GM19099 (cell line): Measurements from ENCODE around the gene PKD2.

Experiments
- POLR2A ChIP-seq: IDR thresholded peaks from 3 replicates; pipeline ENCODE4 v1.6.1; 2011; ENCODE audit warnings: low read depth; ENCODE audit not compliant: insufficient read length; ENCODE audit errors: extremely low read depth

The PKD2 gene

DNA sequence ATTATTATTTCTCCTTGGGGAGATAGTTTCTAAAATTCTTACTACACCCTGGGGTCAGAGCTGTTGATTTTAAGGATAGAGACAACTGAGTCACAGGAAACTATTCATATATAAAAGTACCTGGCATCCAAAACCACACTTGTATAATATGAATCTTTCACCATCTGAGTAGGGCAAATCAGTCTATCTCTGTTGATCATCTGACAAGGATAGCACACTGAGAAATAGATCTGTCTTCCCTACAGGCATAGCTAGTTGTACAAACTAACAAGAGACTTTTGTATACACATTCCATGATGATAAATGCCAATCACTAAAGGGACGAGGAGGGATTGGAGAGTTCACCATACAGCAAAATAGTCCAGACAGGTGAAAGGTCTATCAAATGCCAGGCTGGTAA is 30.0 kb downstream of the PKD2 start:
- no peak for TF ChIP-seq POLR2A

DNA sequence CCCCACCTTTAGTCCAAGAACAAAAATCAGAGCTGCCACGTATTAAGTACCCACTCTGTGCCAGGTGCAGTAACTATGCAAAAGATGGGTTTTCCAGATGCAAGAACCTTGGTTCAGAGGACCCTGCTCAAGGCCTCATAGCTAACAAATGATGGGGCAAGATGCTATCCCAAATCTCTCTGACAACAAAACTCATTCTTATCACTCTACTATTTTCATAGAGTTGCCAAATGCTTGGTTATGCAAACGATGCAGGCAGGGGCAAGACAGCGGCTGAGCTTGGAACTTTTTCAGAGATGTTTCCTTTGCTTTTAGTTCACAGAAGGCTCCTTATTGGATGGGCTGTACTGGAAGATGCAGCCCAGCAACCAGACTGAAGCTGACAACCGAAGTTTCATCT is 30.5 kb downstream of the PKD2 start:
- no peak for TF ChIP-seq POLR2A

DNA sequence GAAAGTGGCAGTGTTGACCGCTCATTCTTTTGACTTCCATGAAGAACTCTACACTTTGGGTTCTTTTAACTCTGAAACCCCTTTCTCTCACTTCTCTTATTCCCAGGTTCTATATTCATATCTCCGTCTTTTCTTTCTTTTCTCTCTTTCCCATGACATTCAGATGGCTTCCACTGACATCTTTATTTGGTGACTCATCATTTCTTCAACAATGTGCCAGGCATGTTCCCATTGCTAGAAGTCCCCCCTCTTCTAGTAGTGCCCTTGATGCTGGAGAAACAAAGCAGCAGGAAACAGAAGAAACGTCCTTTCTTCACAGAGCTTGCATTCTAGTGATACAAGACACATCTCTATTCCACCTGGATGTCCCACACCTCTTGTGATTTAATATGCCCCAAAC is 33.3 kb downstream of the PKD2 start:
- TF ChIP-seq POLR2A, result no peak

DNA sequence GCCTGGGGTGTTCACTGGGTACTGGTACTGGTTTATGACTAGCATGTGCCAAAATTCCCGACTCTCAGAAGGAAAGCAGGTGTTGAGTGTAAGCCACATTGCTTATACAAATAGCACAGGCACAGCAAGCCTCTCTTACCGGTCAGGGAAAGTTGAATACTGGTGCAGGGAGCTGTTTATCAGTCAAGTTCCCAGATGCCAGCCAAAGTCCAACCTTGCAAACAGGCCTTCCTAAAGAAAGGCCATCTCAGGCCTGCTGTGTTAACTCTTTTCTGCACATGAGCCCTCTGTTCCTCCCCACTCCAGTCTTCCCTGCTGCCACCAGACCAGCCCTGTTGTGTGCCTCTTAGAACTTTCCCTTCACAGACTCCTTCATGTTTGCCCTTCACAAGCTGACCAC is 34.2 kb downstream of the PKD2 start:
- TF ChIP-seq POLR2A, result no peak

DNA sequence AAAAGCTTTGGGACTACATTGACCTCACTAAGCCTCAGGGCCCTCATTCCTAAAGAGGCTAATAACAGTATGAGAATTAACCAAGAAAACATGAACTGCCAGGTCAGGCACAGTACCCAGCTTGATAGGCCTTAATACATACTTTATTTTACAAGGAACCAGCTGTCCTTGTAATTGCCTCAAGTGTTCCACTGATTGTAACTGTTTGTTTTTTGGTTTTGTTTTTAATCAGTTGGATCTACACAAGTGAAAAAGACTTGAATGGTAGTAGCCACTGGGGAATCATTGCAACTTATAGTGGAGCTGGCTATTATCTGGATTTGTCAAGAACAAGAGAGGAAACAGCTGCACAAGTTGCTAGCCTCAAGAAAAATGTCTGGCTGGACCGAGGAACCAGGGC is 35.6 kb downstream of the PKD2 start:
- no peak for TF ChIP-seq POLR2A

DNA sequence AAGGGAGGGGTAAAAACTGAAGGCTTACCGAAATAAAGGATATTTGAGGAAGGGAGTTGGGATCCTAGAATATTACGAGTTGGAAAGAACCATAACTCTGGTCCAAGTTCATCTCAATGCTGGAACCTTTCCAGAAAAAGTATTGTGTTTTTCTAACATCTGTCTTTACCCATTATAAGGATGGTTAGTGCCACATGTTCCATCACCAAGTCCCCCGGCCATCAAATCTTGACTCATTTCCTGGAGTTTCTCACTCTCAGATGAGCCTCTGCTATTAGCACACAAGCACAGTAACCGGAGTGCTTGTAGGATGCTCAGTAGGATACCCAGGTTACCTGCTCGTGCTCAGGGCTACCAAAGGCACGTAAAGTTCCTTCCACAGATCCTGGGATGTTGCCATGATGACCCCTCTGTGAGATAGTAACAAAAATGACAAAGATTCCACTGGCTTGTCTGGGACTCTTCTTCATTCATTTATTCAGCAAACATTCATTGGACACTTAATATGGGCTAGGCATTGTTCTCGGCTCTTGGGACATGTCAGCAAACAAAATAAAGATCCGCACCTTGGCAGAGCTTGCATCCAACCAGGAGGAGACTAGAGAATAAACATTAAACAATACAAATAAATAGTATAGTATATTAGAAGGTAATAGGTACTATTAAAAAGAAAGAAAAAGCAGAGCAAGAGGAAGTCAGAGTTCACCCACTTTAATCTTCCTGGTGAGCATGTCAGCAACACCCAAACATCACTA is 36.3 kb downstream of the PKD2 start:
- no peak for TF ChIP-seq POLR2A

DNA sequence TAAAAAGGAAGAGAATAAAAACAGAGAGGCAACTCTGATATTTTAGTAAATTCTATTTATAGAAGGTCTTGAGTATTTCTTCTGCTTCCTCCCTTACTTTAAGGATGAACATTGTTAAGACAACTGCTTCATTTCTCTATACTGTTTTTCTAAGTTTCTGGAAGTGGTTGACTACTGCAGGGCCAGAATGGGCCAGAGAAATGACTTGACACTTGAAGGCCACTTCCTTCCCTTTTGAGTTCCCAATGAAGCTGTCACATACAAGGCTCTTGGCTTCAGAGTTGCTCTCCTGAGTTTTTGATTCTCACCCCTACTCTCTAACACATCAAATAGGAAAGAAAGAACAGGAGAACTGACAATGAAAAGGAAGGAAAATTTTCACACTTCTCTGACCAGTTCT is 37.6 kb downstream of the PKD2 start:
- TF ChIP-seq POLR2A, result no peak

DNA sequence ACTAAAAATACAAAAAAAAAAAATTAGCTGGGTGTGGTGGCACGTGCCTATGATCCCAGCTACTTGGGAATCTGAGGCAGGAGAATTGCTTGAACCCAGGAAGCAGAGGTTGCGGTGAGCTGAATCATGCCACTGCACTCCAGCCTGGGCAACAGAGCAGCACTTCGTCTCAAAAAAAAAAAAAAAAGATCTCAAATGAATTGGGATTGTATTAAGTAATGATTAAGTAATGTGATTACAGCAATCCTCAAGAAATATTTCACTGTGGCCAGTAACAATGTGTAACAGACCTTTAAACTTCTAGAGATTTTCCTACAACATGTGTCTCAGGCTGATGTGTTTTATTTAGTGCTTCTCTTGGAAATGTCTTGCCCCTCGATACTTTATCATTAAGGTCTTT is 46.8 kb downstream of the PKD2 start:
- no peak for TF ChIP-seq POLR2A

DNA sequence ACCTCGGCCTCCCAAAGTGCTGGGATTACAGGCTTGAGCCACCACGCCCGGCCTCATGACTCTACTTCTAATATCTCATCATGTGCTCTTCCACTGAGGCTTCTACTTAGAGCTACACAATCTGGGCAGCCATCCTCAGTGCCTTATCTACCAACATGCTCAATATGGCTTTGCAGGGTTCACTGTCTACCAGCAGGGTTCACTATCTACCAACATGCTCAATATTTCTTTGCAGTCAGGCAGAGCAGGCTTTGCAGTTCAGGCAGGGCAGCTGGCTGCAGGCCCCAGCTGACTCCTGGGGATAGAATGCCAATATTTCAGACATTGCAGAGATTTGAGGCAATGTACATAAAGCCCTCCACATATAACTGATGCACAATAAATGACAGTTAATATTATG is 47.5 kb downstream of the PKD2 start:
- no peak for TF ChIP-seq POLR2A

DNA sequence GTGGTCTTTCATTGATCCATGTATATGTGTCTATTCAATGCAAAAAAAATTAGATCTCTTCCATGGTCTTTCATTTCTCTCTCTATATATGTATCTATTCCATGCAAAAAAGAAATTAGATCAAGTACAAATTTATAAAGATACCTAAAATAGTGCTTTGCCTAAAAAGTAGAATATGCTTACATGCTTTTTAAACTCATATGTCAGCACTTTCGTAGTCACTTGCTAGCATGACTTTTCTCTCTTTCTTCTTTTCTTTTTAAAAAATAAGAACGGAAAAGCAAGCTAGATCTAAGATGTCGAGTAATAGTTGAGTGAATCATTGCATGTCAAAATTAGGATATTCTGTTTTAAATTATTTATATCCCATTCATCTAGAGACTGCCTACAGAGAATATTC is 50.9 kb downstream of the PKD2 start:
- no peak for TF ChIP-seq POLR2A

DNA sequence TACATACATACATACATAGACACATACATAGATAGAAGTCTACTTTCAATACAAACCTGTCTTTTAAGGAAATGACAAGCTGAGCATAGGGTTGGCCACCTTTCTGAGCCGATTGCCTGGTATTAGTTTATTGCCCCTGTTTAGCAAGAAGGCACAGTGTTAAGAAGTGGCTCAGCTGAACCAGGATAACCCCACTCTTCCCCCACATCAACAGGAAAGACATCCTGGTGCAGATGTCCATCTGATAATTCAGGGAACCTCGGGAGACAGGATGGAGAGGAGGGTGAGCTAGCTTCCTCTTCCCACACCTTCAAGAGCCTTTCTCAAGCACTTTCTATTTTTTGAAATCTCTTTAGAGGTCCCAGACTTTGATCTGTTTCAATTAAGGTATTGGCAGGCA is 52.3 kb downstream of the PKD2 start:
- no peak for TF ChIP-seq POLR2A

DNA sequence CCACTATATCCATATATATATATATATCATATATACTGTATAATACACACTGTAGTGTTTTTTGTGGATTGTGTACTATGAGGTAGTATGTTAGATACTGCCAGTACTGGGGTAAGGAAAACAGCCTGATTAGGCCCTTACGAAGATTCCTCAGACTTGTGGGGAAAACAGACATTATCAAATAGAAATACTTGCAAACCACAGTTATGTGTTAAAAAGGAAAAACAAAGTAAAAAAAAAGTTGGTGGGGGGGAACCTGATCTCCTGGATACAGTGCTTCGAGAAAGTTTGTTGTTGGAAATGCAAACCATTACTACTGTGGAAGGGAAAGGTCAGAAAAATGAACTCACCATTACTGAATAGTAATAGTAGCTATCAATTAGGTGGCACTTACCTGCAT is 53.0 kb downstream of the PKD2 start:
- TF ChIP-seq POLR2A, result no peak

DNA sequence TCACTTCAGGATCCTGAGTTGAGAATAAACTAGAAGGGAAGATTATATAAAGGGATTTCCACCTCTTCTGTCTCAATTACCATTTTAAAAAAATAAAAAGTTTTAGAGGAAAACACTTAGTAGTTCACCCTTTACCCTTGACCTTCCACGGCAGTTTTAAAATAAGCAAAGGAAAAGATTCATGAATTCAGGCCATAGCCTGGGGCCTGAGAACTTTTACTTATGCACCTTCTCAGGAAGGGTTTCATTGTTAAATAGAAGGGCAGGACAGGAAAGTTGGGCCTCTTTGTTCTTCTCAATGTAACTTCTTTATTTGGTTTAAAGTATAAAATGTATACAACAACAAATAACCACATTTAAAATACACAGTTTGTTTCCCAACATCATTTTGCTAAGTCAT is 54.9 kb downstream of the PKD2 start:
- no peak for TF ChIP-seq POLR2A

DNA sequence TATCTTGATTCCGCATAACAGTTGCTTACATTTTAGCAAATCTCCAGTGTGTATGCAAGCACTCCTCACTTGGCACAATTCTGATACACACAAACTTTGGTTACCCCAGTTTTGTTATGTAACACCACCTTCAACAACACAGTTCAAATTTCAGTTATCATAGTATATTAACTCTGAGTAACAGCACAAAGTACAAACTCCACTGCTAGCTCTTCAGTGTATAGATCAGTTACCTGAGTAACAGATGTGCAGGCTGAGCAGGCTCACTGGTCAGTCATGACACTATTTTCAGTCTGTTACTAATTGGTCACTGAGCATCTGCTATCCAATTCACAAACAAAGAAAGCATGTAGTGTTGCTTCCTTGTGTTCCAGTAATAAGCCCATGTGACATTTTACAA is 55.4 kb downstream of the PKD2 start:
- no peak for TF ChIP-seq POLR2A

DNA sequence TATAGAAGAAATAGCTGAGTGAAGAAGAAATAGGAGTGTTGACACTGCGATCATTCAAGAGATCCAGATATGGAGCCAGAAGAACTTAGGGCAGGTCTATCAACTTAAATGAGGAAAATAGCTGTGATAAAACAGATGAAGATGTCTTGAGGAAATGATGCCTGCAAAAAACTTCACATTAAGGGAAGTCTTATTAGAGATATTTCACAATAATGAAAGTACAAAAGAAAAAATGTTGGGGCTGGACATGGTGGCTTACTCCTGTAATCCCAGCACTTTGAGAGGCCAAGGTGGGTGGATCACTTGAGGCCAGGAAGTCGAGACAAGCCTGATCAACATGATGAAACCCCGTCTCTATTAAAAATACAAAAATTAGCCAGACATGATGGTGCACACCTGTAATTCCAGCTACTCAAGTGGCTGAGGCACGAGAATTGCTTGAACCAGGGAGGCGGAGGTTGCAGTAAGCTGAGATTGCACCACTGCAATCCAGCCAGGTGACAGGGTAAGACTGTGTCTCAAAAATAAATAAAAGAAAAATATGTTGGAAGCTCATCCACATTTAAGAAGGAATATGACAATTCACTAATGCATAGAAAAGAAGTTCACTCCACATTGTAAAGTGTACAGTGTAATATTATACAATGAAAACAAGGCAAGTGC is 56.3 kb downstream of the PKD2 start:
- no peak for TF ChIP-seq POLR2A

DNA sequence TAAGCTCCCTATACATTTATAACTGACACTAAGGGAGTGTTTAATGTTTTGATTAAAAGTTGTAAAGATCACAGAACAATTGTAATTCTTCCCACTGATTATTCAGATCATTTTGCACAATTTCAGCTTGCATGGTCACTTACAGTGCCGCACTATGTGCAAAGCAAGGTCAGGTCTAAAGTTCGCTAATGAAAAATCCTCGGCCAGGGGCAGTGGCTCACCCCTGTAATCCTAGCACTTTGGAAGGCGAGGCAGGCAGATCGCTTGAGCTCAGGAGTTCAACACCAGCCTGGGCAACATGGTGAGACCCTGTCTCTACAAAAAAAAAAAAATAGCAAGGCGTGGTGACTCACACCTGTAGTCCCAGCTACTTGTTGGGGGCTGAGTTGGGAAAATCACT is 57.0 kb downstream of the PKD2 start:
- TF ChIP-seq POLR2A, result no peak

DNA sequence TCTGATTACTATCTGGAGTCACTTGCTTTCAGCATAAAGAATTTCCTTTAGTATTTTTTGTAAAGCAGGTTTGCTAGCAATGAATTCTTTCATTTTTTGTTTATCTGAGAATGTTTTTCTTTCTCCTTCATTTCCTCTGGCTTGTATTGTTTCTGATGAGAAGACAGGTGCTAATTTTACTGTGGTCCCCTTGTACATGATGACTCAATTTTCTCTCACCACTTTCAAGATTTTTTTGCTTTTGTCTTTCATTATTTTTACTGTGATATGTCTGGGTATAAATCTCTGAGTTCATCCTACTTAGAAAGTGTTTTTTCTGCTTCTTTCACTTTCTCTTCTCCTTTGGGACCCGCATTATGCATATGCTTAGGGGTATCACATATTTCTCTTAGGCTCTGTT is 62.6 kb downstream of the PKD2 start:
- no peak for TF ChIP-seq POLR2A
